ENCODE data around the gene E2F6. TPM values are rescaled to one million over a fixed set of nuclear protein-coding genes. Genes with fewer than 3 reads are reported as not detected.

The E2F6 gene
- total and polyA plus RNA-seq, 2 of the 13 experiments (the other 11 are each of a cell fraction or from before 2014, with no cell fraction given) = 27.3 to 36.0 TPM

DNA sequence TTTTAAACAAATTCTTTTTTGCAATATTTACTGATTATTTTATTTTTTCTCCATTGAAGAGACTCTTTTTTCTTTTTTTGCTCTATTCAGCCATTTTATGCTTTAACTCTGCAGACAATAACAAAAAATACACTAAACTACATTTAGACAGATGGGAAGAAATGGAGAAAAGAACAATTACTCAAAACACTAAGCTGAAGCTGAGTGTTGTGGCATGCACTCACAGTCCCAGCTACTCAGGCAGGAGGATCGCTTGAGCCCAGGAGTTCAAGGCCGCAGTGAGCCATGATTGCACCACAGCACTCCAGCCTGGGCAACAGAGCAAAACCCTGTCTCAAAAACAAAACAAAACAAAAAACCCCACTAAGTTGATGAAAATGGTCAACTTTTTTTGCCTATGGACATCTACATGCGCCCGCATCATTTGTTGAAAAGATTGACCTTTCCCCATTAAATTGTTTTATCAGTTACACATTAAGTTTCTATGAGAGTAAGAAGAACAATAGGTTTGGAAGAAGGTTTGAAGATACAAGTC is 43.0 kb downstream of the E2F6 start (continued):
- TF ChIP-seq ZKSCAN5 (CRISPR knock-in tag; IDR thresholded peaks at IDR 0.05) = no peak
- peak; percentile 88 for TF ChIP-seq ZNF3 (CRISPR knock-in tag; IDR thresholded peaks at IDR 0.05)
- TF ChIP-seq HOXA7 (CRISPR knock-in tag; IDR thresholded peaks at IDR 0.05) = no peak
- peak; percentile 39; the same call in 1 of the 2 replicates for TF ChIP-seq STAG1 (CRISPR knock-in tag; IDR thresholded peaks at IDR 0.05)
- no peak for TF ChIP-seq SCMH1 (CRISPR knock-in tag; IDR thresholded peaks at IDR 0.05; ENCODE audit: borderline replicate concordance)
- TF ChIP-seq, protein P1, sequence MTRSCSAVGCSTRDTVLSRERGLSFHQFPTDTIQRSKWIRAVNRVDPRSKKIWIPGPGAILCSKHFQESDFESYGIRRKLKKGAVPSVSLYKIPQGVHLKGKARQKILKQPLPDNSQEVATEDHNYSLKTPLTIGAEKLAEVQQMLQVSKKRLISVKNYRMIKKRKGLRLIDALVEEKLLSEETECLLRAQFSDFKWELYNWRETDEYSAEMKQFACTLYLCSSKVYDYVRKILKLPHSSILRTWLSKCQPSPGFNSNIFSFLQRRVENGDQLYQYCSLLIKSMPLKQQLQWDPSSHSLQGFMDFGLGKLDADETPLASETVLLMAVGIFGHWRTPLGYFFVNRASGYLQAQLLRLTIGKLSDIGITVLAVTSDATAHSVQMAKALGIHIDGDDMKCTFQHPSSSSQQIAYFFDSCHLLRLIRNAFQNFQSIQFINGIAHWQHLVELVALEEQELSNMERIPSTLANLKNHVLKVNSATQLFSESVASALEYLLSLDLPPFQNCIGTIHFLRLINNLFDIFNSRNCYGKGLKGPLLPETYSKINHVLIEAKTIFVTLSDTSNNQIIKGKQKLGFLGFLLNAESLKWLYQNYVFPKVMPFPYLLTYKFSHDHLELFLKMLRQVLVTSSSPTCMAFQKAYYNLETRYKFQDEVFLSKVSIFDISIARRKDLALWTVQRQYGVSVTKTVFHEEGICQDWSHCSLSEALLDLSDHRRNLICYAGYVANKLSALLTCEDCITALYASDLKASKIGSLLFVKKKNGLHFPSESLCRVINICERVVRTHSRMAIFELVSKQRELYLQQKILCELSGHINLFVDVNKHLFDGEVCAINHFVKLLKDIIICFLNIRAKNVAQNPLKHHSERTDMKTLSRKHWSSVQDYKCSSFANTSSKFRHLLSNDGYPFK (CRISPR knock-in tag; IDR thresholded peaks at IDR 0.05; ENCODE audit: borderline replicate concordance) = no peak
- TF ChIP-seq MEIS1 (CRISPR knock-in tag; IDR thresholded peaks at IDR 0.05; ENCODE audit: borderline replicate concordance) = no peak
- TF ChIP-seq NKX3-1 (CRISPR knock-in tag; IDR thresholded peaks at IDR 0.05) = 0 out of 2 replicates have a peak, but pooled peaks have one; percentile 34
- no peak for TF ChIP-seq GLI4 (CRISPR knock-in tag; IDR thresholded peaks at IDR 0.05; ENCODE audit: borderline replicate concordance)
- TF ChIP-seq ZNF776 (CRISPR knock-in tag; IDR thresholded peaks at IDR 0.05) = no peak
- no peak for TF ChIP-seq MEF2D (CRISPR knock-in tag; IDR thresholded peaks at IDR 0.05)
- no peak for TF ChIP-seq PAWR (CRISPR knock-in tag; IDR thresholded peaks at IDR 0.05; ENCODE audit: borderline replicate concordance)
- no peak for TF ChIP-seq ZBTB1 (CRISPR knock-in tag; IDR thresholded peaks at IDR 0.05; ENCODE audit: borderline replicate concordance)
- TF ChIP-seq ZNF556 (CRISPR knock-in tag; IDR thresholded peaks at IDR 0.05; ENCODE audit: borderline replicate concordance) = no peak
- TF ChIP-seq DPF2 (CRISPR knock-in tag; IDR thresholded peaks at IDR 0.05; ENCODE audit: borderline replicate concordance, low read depth) = peak; percentile 89
- TF ChIP-seq YEATS2 (CRISPR knock-in tag; IDR thresholded peaks at IDR 0.05; ENCODE audit: borderline replicate concordance) = no peak
- TF ChIP-seq RCOR2 (CRISPR knock-in tag; IDR thresholded peaks at IDR 0.05) = peak; percentile 82
- peak; percentile 75 for TF ChIP-seq FOXA3 (CRISPR knock-in tag; IDR thresholded peaks at IDR 0.05)
- TF ChIP-seq, protein P2, sequence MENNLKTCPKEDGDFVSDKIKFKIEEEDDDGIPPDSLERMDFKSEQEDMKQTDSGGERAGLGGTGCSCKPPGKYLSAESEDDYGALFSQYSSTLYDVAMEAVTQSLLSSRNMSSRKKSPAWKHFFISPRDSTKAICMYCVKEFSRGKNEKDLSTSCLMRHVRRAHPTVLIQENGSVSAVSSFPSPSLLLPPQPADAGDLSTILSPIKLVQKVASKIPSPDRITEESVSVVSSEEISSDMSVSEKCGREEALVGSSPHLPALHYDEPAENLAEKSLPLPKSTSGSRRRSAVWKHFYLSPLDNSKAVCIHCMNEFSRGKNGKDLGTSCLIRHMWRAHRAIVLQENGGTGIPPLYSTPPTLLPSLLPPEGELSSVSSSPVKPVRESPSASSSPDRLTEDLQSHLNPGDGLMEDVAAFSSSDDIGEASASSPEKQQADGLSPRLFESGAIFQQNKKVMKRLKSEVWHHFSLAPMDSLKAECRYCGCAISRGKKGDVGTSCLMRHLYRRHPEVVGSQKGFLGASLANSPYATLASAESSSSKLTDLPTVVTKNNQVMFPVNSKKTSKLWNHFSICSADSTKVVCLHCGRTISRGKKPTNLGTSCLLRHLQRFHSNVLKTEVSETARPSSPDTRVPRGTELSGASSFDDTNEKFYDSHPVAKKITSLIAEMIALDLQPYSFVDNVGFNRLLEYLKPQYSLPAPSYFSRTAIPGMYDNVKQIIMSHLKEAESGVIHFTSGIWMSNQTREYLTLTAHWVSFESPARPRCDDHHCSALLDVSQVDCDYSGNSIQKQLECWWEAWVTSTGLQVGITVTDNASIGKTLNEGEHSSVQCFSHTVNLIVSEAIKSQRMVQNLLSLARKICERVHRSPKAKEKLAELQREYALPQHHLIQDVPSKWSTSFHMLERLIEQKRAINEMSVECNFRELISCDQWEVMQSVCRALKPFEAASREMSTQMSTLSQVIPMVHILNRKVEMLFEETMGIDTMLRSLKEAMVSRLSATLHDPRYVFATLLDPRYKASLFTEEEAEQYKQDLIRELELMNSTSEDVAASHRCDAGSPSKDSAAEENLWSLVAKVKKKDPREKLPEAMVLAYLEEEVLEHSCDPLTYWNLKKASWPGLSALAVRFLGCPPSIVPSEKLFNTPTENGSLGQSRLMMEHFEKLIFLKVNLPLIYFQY (CRISPR knock-in tag; IDR thresholded peaks at IDR 0.05; ENCODE audit: borderline replicate concordance) = no peak
- no peak for TF ChIP-seq NCOA5 (CRISPR knock-in tag; IDR thresholded peaks at IDR 0.05)
- TF ChIP-seq, protein P3, sequence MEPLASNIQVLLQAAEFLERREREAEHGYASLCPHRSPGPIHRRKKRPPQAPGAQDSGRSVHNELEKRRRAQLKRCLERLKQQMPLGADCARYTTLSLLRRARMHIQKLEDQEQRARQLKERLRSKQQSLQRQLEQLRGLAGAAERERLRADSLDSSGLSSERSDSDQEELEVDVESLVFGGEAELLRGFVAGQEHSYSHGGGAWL (CRISPR knock-in tag; IDR thresholded peaks at IDR 0.05) = no peak
- TF ChIP-seq, protein P4, sequence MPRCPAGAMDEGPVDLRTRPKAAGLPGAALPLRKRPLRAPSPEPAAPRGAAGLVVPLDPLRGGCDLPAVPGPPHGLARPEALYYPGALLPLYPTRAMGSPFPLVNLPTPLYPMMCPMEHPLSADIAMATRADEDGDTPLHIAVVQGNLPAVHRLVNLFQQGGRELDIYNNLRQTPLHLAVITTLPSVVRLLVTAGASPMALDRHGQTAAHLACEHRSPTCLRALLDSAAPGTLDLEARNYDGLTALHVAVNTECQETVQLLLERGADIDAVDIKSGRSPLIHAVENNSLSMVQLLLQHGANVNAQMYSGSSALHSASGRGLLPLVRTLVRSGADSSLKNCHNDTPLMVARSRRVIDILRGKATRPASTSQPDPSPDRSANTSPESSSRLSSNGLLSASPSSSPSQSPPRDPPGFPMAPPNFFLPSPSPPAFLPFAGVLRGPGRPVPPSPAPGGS (CRISPR knock-in tag; IDR thresholded peaks at IDR 0.05) = no peak
- no peak for TF ChIP-seq MED8 (CRISPR knock-in tag; IDR thresholded peaks at IDR 0.05; ENCODE audit: insufficient replicate concordance)

Measured in HepG2 (cell line).